ENCODE measurements around the gene JAZF1.

DNA sequence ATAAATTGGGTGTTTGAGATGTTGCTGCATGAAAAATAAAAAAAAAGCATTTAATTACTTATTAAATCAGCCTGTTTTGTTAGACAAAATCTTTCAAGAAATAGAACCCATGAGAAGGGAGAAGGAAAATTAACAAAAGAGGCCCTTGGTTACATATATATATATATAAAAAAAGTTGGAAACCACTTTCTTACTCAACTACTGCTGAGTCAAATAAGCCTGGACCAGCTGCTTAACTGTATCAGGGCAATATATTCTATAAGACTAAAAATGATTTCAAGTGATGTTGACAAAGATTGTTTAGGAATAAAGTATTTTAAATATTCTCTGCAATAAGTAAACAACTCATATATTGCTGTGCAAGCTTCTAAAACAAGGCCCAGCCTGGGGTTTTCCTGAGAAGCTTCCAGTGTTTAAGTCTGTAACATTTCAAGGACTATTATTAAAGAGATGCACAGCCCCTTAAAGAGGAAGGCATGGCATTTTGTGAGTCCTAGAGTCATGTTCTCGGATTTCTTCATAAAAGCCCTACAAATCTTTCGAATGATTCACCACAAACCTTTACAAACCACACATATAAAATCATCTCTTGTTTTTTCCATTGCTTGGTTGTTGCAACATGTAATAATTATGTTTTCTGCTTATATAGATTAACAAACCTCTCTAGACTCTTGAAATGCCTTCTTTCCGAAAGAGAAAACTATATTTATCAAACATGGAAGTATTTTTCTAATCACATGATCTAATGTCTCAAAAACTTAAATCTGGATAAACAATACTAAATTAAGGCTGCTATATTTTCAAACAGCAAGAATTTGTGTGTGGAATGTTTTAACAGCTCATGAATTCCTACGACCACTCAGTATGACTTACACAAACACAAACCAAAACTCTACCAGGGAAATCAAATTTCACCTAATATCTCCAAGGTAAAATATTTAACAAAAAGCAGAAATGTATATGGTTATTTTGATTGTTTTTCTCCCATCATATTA lies 14.3 kb downstream of the JAZF1 start:
- TF ChIP-seq, protein P1, sequence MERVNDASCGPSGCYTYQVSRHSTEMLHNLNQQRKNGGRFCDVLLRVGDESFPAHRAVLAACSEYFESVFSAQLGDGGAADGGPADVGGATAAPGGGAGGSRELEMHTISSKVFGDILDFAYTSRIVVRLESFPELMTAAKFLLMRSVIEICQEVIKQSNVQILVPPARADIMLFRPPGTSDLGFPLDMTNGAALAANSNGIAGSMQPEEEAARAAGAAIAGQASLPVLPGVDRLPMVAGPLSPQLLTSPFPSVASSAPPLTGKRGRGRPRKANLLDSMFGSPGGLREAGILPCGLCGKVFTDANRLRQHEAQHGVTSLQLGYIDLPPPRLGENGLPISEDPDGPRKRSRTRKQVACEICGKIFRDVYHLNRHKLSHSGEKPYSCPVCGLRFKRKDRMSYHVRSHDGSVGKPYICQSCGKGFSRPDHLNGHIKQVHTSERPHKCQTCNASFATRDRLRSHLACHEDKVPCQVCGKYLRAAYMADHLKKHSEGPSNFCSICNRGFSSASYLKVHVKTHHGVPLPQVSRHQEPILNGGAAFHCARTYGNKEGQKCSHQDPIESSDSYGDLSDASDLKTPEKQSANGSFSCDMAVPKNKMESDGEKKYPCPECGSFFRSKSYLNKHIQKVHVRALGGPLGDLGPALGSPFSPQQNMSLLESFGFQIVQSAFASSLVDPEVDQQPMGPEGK (CRISPR knock-in tag; IDR thresholded peaks at IDR 0.05; ENCODE audit: borderline replicate concordance): no peak
- no peak for TF ChIP-seq ZC3H10 (CRISPR knock-in tag; IDR thresholded peaks at IDR 0.05)
- TF ChIP-seq BACH2 (CRISPR knock-in tag; IDR thresholded peaks at IDR 0.05; ENCODE audit: borderline replicate concordance): no peak
- TF ChIP-seq, protein P2, sequence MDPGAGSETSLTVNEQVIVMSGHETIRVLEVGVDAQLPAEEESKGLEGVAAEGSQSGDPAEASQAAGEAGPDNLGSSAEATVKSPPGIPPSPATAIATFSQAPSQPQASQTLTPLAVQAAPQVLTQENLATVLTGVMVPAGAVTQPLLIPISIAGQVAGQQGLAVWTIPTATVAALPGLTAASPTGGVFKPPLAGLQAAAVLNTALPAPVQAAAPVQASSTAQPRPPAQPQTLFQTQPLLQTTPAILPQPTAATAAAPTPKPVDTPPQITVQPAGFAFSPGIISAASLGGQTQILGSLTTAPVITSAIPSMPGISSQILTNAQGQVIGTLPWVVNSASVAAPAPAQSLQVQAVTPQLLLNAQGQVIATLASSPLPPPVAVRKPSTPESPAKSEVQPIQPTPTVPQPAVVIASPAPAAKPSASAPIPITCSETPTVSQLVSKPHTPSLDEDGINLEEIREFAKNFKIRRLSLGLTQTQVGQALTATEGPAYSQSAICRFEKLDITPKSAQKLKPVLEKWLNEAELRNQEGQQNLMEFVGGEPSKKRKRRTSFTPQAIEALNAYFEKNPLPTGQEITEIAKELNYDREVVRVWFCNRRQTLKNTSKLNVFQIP (CRISPR knock-in tag; IDR thresholded peaks at IDR 0.05; ENCODE audit: borderline replicate concordance, low read depth): no peak
- no peak for TF ChIP-seq GLIS3 (CRISPR knock-in tag; IDR thresholded peaks at IDR 0.05)
- TF ChIP-seq, protein P3, sequence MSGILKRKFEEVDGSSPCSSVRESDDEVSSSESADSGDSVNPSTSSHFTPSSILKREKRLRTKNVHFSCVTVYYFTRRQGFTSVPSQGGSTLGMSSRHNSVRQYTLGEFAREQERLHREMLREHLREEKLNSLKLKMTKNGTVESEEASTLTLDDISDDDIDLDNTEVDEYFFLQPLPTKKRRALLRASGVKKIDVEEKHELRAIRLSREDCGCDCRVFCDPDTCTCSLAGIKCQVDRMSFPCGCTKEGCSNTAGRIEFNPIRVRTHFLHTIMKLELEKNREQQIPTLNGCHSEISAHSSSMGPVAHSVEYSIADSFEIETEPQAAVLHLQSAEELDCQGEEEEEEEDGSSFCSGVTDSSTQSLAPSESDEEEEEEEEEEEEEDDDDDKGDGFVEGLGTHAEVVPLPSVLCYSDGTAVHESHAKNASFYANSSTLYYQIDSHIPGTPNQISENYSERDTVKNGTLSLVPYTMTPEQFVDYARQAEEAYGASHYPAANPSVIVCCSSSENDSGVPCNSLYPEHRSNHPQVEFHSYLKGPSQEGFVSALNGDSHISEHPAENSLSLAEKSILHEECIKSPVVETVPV (CRISPR knock-in tag; IDR thresholded peaks at IDR 0.05): no peak
- TF ChIP-seq ZNF8 (CRISPR knock-in tag; IDR thresholded peaks at IDR 0.05): no peak
- TF ChIP-seq ARNTL (CRISPR knock-in tag; IDR thresholded peaks at IDR 0.05; ENCODE audit: borderline replicate concordance, low read depth): no peak
- no peak for TF ChIP-seq ZFP30 (CRISPR knock-in tag; IDR thresholded peaks at IDR 0.05)
- TF ChIP-seq OSR1 (CRISPR knock-in tag; IDR thresholded peaks at IDR 0.05): no peak
- no peak for TF ChIP-seq CSDC2 (CRISPR knock-in tag; IDR thresholded peaks at IDR 0.05)
- no peak for TF ChIP-seq ZFP3 (CRISPR knock-in tag; IDR thresholded peaks at IDR 0.05)
